Testis (tissue), 2 donors: Measurements from ENCODE around the gene DHRS7B.

Source experiments
- CTCF ChIP-seq, 3 experiments: fragments of 450-650 bp in 2 of 3; fragments of 200-600 bp in 1 of 3; sonication (generic) in 1 of 3; IDR thresholded peaks; one replicate each; pipeline ENCODE4 v1.5.1; 2016 to 2019; ENCODE audit warnings: antibody characterized with exemption in 3 of 3, mild to moderate bottlenecking in 2 of 3, moderate library complexity in 1 of 3
- POLR2A ChIP-seq: fragments of 450-650 bp; IDR thresholded peaks from one replicate; pipeline ENCODE4 v1.6.1; 2017; ENCODE audit warnings: antibody characterized with exemption, mild to moderate bottlenecking, moderate library complexity

DNA sequence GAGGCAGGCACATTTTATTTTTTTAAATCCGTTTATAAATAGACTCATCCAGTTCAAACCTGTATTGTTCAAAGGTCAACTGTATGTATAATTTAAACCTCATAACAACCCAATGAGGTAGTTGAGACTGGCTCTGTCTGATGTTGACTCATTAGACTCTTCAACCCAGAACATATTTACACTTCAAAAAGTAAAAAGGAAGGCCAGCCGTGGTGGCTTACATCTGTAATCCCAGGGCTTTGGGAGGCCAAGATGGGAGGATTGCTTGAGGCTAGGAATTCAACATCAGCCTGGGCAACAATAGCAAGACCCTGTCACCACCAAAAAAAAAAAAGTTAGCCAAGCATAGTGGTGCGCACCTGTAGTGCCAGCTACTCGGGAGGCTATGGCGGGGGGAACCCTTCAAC, 32.5 kb upstream of the DHRS7B start:
- no peak for TF ChIP-seq CTCF (IDR thresholded peaks at IDR 0.05)
- TF ChIP-seq POLR2A, result no peak
